ENCODE data around the gene YPEL2. TPM values are rescaled to one million over a fixed set of nuclear protein-coding genes. Genes with fewer than 3 reads are reported as not detected.

YPEL2 gene
- total RNA-seq, 5 donors from 2014 or later (not counting 1 experiment from before 2014, with no cell fraction given), result 29.7 to 58.5 (median 52.0) TPM

DNA sequence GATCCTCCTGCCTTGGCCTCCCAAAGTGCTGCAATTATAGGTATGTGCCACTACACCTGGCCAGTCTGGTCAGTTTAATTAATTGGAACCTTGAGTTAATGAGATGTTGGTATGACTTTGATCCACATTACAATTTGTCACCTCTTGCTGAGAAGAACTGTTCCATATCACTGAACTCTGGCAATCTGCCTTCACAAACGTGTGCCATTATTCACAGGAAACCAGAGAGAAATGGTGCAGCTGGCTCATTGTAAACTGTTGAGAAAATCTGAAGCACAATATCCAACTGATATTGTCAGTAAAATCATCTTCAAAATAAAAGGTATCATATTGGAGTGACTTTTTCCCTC, 39.3 kb upstream of the YPEL2 start:
- no peak for DNase-seq
- Histone ChIP-seq H3K27ac (ENCODE audit: low read length) (no peak overlapping the region), H3K4me3 (ENCODE audit: control insufficient read depth in 1 of 2, extremely low read depth in 1 of 2, low read length in 1 of 2) (no peak overlapping the region), H3K9me3 (no peaks in the 10 kb centered on the region), H3K36me3 (ENCODE audit: control insufficient read depth in 2 of 2, extremely low read depth in 1 of 2, insufficient read depth in 1 of 2, low read length in 1 of 2) (no peaks in the 10 kb centered on the region), H3K4me1 (ENCODE audit: control insufficient read depth in 1 of 2, extremely low read depth in 1 of 2, insufficient read depth in 2 of 2, low read length in 2 of 2) (no peaks in the 10 kb centered on the region), H3K27me3 (replicated peaks in 1 of 2; ENCODE audit: control insufficient read depth in 2 of 2, extremely low read depth in 1 of 2, insufficient read depth in 2 of 2, low read length in 1 of 2) (no peaks in the 10 kb centered on the region)
- CTCF ChIA-PET, result no interaction called here
- POLR2A ChIA-PET, result no interaction called here
- no peak for ATAC-seq (replicated peaks in 1 of 4)
- Mint-ChIP-seq H3K27ac (no peak overlapping the region), H3K4me1 (peaks cover 0 to 2% (median 0%) of the 10 kb centered on the region in 3 donors), H3K36me3 (no peaks in the 10 kb centered on the region), H3K9me3 (no peaks in the 10 kb centered on the region), H3K27me3 (peaks cover 0 to 2% of the 10 kb centered on the region in 2 donors), H3K4me3 (no peak overlapping the region)
- 33% methylated on average over 1 of the region's 1 CpG for WGBS (ENCODE audit: insufficient coverage)

GRCh38 chr17:59296190-59296589, 35.3 kb upstream of the YPEL2 start:
- no peaks in the 10 kb centered on the region for H3K27me3 ChIP-seq (replicated peaks in 1 of 2; ENCODE audit: control insufficient read depth in 2 of 2, extremely low read depth in 1 of 2, insufficient read depth in 2 of 2, low read length in 1 of 2)
- H3K27me3 Mint-ChIP-seq, result no peaks in the 10 kb centered on the region
- H3K27ac ChIP-seq (ENCODE audit: low read length), result no peak overlapping the region
- no peaks in the 10 kb centered on the region for H3K4me1 Mint-ChIP-seq
- WGBS (ENCODE audit: insufficient coverage), result 83% methylated on average over 1 of the region's 2 CpGs
- H3K9me3 Mint-ChIP-seq, result no peaks in the 10 kb centered on the region
- H3K36me3 Mint-ChIP-seq, result no peaks in the 10 kb centered on the region
- no peaks in the 10 kb centered on the region for H3K4me1 ChIP-seq (ENCODE audit: control insufficient read depth in 1 of 2, extremely low read depth in 1 of 2, insufficient read depth in 2 of 2, low read length in 2 of 2)
- ChIA-PET POLR2A (no interaction called here), CTCF (no interaction called here)
- H3K9me3 ChIP-seq, result no peaks in the 10 kb centered on the region
- ATAC-seq (replicated peaks in 1 of 4) (no peak), DNase-seq (no peak)
- no peak overlapping the region for H3K4me3 ChIP-seq (ENCODE audit: control insufficient read depth in 1 of 2, extremely low read depth in 1 of 2, low read length in 1 of 2)
- no peaks in the 10 kb centered on the region for H3K36me3 ChIP-seq (ENCODE audit: control insufficient read depth in 2 of 2, extremely low read depth in 1 of 2, insufficient read depth in 1 of 2, low read length in 1 of 2)
- H3K27ac Mint-ChIP-seq, result no peak overlapping the region
- H3K4me3 Mint-ChIP-seq, result no peak overlapping the region

DNA sequence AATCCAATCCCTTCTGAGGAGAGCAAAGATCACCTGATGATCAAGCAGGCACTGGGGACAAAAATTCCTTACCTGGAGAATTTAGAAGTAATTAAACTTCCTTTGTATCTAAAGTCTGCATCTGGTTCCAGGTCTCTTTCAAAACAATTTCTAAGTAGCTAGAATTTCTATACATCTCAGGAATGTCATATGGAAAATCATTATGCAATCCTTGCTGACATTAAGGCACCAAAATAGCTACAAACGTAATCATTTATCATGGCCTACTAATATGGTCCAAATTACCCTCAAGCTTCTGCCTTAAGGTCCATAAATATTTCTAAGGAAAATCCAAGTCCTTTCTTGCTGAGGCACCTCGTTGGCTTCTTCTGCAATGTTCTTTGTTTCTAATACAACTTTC, 32.9 kb upstream of the YPEL2 start:
- H3K4me1 ChIP-seq (ENCODE audit: control insufficient read depth in 1 of 2, extremely low read depth in 1 of 2, insufficient read depth in 2 of 2, low read length in 2 of 2), result no peaks in the 10 kb centered on the region
- DNase-seq (no peak), ATAC-seq (replicated peaks in 1 of 4) (no peak)
- CTCF ChIA-PET, result interaction anchor here in 1 of 2 donors (1.0 kb wide), 1 partner anchor 12 kb away, joined by 3 read pairs; no protein-coding TSS in a partner anchor
- H3K9me3 ChIP-seq, result no peaks in the 10 kb centered on the region
- no peaks in the 10 kb centered on the region for H3K36me3 Mint-ChIP-seq
- no peaks in the 10 kb centered on the region for H3K36me3 ChIP-seq (ENCODE audit: control insufficient read depth in 2 of 2, extremely low read depth in 1 of 2, insufficient read depth in 1 of 2, low read length in 1 of 2)
- no peak overlapping the region for H3K27ac ChIP-seq (ENCODE audit: low read length)
- no peak overlapping the region for H3K4me3 Mint-ChIP-seq
- no peaks in the 10 kb centered on the region for H3K9me3 Mint-ChIP-seq
- no peak overlapping the region for H3K27ac Mint-ChIP-seq
- POLR2A ChIA-PET, result no interaction called here
- WGBS (ENCODE audit: insufficient coverage), result 30% methylated on average over 2 of the region's 2 CpGs
- H3K27me3 ChIP-seq (replicated peaks in 1 of 2; ENCODE audit: control insufficient read depth in 2 of 2, extremely low read depth in 1 of 2, insufficient read depth in 2 of 2, low read length in 1 of 2), result no peaks in the 10 kb centered on the region
- H3K4me3 ChIP-seq (ENCODE audit: control insufficient read depth in 1 of 2, extremely low read depth in 1 of 2, low read length in 1 of 2), result no peak overlapping the region
- no peaks in the 10 kb centered on the region for H3K4me1 Mint-ChIP-seq
- no peaks in the 10 kb centered on the region for H3K27me3 Mint-ChIP-seq

- DNase-seq (no peak), ATAC-seq (replicated peaks in 1 of 4) (no peak)
- Histone ChIP-seq H3K27ac (ENCODE audit: low read length) (no peak overlapping the region), H3K36me3 (ENCODE audit: control insufficient read depth in 2 of 2, extremely low read depth in 1 of 2, insufficient read depth in 1 of 2, low read length in 1 of 2) (no peaks in the 10 kb centered on the region), H3K4me3 (ENCODE audit: control insufficient read depth in 1 of 2, extremely low read depth in 1 of 2, low read length in 1 of 2) (no peak overlapping the region), H3K9me3 (no peaks in the 10 kb centered on the region), H3K27me3 (replicated peaks in 1 of 2; ENCODE audit: control insufficient read depth in 2 of 2, extremely low read depth in 1 of 2, insufficient read depth in 2 of 2, low read length in 1 of 2) (no peaks in the 10 kb centered on the region), H3K4me1 (ENCODE audit: control insufficient read depth in 1 of 2, extremely low read depth in 1 of 2, insufficient read depth in 2 of 2, low read length in 2 of 2) (no peaks in the 10 kb centered on the region)
- H3K4me3 Mint-ChIP-seq, result no peak overlapping the region
- POLR2A ChIA-PET, result no interaction called here
- no peak overlapping the region for H3K27ac Mint-ChIP-seq
- CTCF ChIA-PET, result interaction anchor here in 1 of 2 donors (0.7 kb wide), 1 partner anchor 1358 kb away, joined by 3 read pairs; no protein-coding TSS in a partner anchor
- peaks cover 0 to 3% of the 10 kb centered on the region in 2 donors for H3K27me3 Mint-ChIP-seq
- peaks cover 0 to 5% (median 3%) of the 10 kb centered on the region in 3 donors for H3K9me3 Mint-ChIP-seq
- no peaks in the 10 kb centered on the region for H3K36me3 Mint-ChIP-seq
- 83% methylated on average over 1 of the region's 2 CpGs for WGBS (ENCODE audit: insufficient coverage)
- H3K4me1 Mint-ChIP-seq, result no peaks in the 10 kb centered on the region
Measured at GRCh38 chr17:59299400-59300092, 31.9 kb upstream of the YPEL2 start.

GRCh38 chr17:59300941-59301340, 30.5 kb upstream of the YPEL2 start:
- WGBS (ENCODE audit: insufficient coverage), result no CpG with 5 or more reads among the region's 5 CpGs
- Histone ChIP-seq H3K36me3 (ENCODE audit: control insufficient read depth in 2 of 2, extremely low read depth in 1 of 2, insufficient read depth in 1 of 2, low read length in 1 of 2) (no peaks in the 10 kb centered on the region), H3K27me3 (replicated peaks in 1 of 2; ENCODE audit: control insufficient read depth in 2 of 2, extremely low read depth in 1 of 2, insufficient read depth in 2 of 2, low read length in 1 of 2) (no peaks in the 10 kb centered on the region), H3K27ac (ENCODE audit: low read length) (no peak overlapping the region), H3K4me3 (ENCODE audit: control insufficient read depth in 1 of 2, extremely low read depth in 1 of 2, low read length in 1 of 2) (no peak overlapping the region), H3K4me1 (ENCODE audit: control insufficient read depth in 1 of 2, extremely low read depth in 1 of 2, insufficient read depth in 2 of 2, low read length in 2 of 2) (no peaks in the 10 kb centered on the region), H3K9me3 (no peaks in the 10 kb centered on the region)
- Mint-ChIP-seq H3K9me3 (peaks cover 0 to 5% (median 3%) of the 10 kb centered on the region in 3 donors), H3K4me3 (no peak overlapping the region), H3K4me1 (no peaks in the 10 kb centered on the region), H3K27me3 (peaks cover 2 to 3% of the 10 kb centered on the region in 2 donors), H3K36me3 (no peaks in the 10 kb centered on the region), H3K27ac (no peak overlapping the region)
- POLR2A ChIA-PET, result interaction anchor here in 1 of 2 donors (0.6 kb wide), 1 partner anchor 1655 kb away, joined by 8 read pairs; no protein-coding TSS in a partner anchor
- no peak for DNase-seq
- CTCF ChIA-PET, result interaction anchor here in 1 of 2 donors (0.7 kb wide), 1 partner anchor 441 kb away, joined by 4 read pairs; no protein-coding TSS in a partner anchor
- no peak for ATAC-seq (replicated peaks in 1 of 4)

DNA sequence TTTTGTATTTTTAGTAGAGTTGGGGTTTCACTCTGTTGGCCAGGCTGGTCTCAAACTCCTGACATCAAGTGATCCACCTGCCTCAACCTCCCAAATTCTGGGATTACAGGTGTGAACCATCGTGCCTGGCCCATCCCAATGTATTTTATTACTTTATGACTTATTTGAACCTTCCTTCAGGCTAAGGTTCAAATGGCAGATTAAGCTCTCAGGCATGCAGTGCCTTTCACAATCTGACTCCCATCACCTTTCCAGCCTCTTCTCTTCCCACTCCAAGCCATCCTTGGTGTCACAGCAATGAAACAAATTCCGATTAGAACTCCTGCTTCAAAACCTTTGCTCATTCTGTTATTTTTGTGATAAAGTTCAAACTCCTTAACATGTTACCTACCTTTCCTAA, 26.6 kb upstream of the YPEL2 start:
- Histone ChIP-seq H3K9me3 (no peaks in the 10 kb centered on the region), H3K27me3 (replicated peaks in 1 of 2; ENCODE audit: control insufficient read depth in 2 of 2, extremely low read depth in 1 of 2, insufficient read depth in 2 of 2, low read length in 1 of 2) (no peaks in the 10 kb centered on the region), H3K36me3 (ENCODE audit: control insufficient read depth in 2 of 2, extremely low read depth in 1 of 2, insufficient read depth in 1 of 2, low read length in 1 of 2) (no peaks in the 10 kb centered on the region), H3K27ac (ENCODE audit: low read length) (no peak overlapping the region), H3K4me3 (ENCODE audit: control insufficient read depth in 1 of 2, extremely low read depth in 1 of 2, low read length in 1 of 2) (no peak overlapping the region), H3K4me1 (ENCODE audit: control insufficient read depth in 1 of 2, extremely low read depth in 1 of 2, insufficient read depth in 2 of 2, low read length in 2 of 2) (no peaks in the 10 kb centered on the region)
- Mint-ChIP-seq H3K27me3 (peaks cover 2 to 3% of the 10 kb centered on the region in 2 donors), H3K4me3 (no peak overlapping the region), H3K36me3 (no peaks in the 10 kb centered on the region), H3K9me3 (peaks cover 0 to 5% (median 3%) of the 10 kb centered on the region in 3 donors), H3K4me1 (no peaks in the 10 kb centered on the region), H3K27ac (no peak overlapping the region)
- ChIA-PET CTCF (no interaction called here), POLR2A (no interaction called here)
- DNase-seq (no peak), ATAC-seq (replicated peaks in 1 of 4) (no peak)
- WGBS (ENCODE audit: insufficient coverage), result 67% methylated on average over 2 of the region's 2 CpGs
